Thoracic aorta (tissue), 2 donors: ENCODE data around the gene ARHGAP22. TPM values are rescaled to one million over a fixed set of nuclear protein-coding genes. Genes with fewer than 3 reads are reported as not detected.
"Not testable (repeated sequence)": the region's sequence is repeated elsewhere in the genome, so short reads cannot be mapped to it uniquely, and the experiment has no call there.

Experiments used
- ATAC-seq: fragments of 150-250 bp; one replicate; pipeline ENCODE4 v1.8.0; 2017; ENCODE audit warnings: low read depth; ENCODE audit not compliant: insufficient number of reproducible peaks, low FRiP score
- DNase-seq: peaks from one replicate; pipeline ENCODE4 v3.0.0-alpha.2; 2020; ENCODE audit warnings: low spot score
- H3K27ac ChIP-seq, 2 donors: fragments of 200-600 bp; sonication (generic); 1 replicate in 1 of 2; 2 replicates in 1 of 2; pipeline ENCODE4 v1.5.1; 2016; ENCODE audit warnings: mild to moderate bottlenecking in 2 of 2, moderate library complexity in 2 of 2
- H3K27me3 ChIP-seq: fragments of 200-600 bp; sonication (generic); replicated peaks from 2 replicates; pipeline ENCODE4 v1.6.0; 2016; ENCODE audit warnings: mild to moderate bottlenecking; ENCODE audit not compliant: insufficient read depth
- H3K36me3 ChIP-seq: fragments of 200-600 bp; sonication (generic); one replicate; pipeline ENCODE4 v1.5.1; 2016
- H3K4me1 ChIP-seq, 2 donors: fragments of 200-600 bp; sonication (generic); 1 replicate in 1 of 2; 2 replicates in 1 of 2; pipeline versions ENCODE4 v1.5.1 to v1.6.0; 2016; ENCODE audit warnings: low read depth in 2 of 2, mild to moderate bottlenecking in 1 of 2; ENCODE audit not compliant: control insufficient read depth in 1 of 2
- H3K4me3 ChIP-seq: fragments of 200-600 bp; sonication (generic); 2 replicates; pipeline ENCODE4 v1.5.1; 2016; ENCODE audit warnings: mild to moderate bottlenecking
- H3K9me3 ChIP-seq: fragments of 200-600 bp; sonication (generic); 2 replicates; pipeline ENCODE4 v1.5.1; 2016
- CTCF ChIP-seq: fragments of 200-600 bp; sonication (generic); IDR thresholded peaks from one replicate; pipeline ENCODE4 v1.5.1; 2019; ENCODE audit warnings: antibody characterized with exemption
- total RNA-seq, 2 donors: library from RNA; depleted of rRNA; stranded (reverse); fragments of >200 nt; gene quantifications; one replicate each; pipeline versions ENCODE4 v1.1.0 to v1.2.3, GENCODE V29; 2016

ARHGAP22 gene
- total RNA-seq, 2 donors from 2014 or later, result 15.4 to 24.8 TPM

DNA sequence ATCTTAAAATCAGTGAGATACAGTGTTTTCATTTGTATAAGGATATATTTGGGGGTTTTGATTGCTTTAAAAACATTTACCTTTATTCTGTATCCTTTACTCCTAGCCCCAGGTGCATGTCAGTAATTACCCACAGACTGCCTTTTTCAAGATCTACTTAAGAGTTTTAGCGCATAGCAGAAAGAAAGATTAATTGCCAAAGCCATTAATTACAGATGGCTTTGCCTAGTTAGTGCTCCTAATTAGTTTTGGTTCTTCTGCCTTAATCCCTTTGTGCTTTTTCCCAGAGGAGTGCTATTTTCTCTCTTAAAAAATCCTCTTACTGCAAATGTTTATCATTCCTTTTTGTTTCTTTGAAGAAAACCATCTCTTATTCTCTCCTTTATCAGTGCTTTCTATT, 175.6 kb downstream of the ARHGAP22 start:
- ATAC-seq (no peak), DNase-seq (no peak)
- Histone ChIP-seq H3K4me3 (no peak overlapping the region), H3K27ac (no peak overlapping the region), H3K9me3 (no peaks in the 10 kb centered on the region), H3K4me1 (no peaks in the 10 kb centered on the region), H3K36me3 (peaks cover 11% of the 10 kb centered on the region), H3K27me3 (no peaks in the 10 kb centered on the region)
- TF ChIP-seq CTCF, result no peak

DNA sequence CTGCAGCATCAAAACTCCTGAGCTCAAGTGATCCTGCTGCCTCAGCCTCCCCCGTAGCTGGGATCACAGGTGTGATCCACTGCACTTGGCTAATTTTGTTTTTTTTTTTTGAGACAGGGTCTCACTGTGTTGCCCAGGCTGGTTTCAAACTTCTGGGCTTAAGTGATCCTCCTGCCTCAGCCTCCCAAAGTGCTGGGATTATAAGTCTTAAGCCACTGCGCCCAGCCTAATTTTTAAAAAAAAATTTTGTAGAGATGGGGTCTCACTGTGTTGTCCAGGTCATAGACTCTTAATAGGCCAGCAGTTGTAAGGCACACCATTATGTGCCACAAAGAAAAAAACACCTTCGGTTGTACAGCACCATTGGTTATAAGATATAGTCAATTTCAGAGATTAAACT, 176.0 kb downstream of the ARHGAP22 start:
- TF ChIP-seq CTCF, result no peak
- no peak for ATAC-seq
- Histone ChIP-seq H3K4me3 (no peak overlapping the region), H3K9me3 (no peaks in the 10 kb centered on the region), H3K27ac (no peak overlapping the region), H3K27me3 (no peaks in the 10 kb centered on the region), H3K36me3 (peaks cover 11% of the 10 kb centered on the region), H3K4me1 (no peaks in the 10 kb centered on the region)
- DNase-seq, result no peak

DNA sequence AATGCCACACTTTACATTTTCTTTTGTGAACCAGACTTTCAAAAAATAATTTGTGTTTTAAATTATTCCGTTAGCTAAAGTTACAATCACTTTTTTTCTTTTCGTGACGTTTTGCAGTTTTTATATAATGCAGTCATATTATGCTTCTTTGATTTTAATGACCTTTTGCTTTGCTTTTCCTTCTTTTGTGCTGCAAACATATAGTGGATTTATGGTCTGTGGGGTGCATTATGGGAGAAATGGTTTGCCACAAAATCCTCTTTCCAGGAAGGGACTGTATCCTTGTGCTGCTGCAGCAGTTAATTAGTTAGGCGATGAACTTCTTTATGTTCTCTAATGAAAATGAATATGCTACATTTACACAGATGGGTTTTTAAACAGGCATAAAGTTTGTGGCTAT, 181.0 kb downstream of the ARHGAP22 start:
- no peak for TF ChIP-seq CTCF
- ATAC-seq (no peak), DNase-seq (no peak)
- peaks cover 3 to 29% of the 10 kb centered on the region in 2 donors for H3K4me1 ChIP-seq
- H3K27ac ChIP-seq, result no peak overlapping the region
- no peak overlapping the region for H3K4me3 ChIP-seq
- H3K9me3 ChIP-seq, result no peaks in the 10 kb centered on the region
- H3K27me3 ChIP-seq, result no peaks in the 10 kb centered on the region
- peaks cover 11% of the 10 kb centered on the region for H3K36me3 ChIP-seq

- not testable (repeated sequence) for H3K36me3 ChIP-seq, H3K27ac ChIP-seq, H3K9me3 ChIP-seq, DNase-seq, ATAC-seq, H3K27me3 ChIP-seq, H3K4me3 ChIP-seq
- peaks cover 3 to 34% of the 10 kb centered on the region in 2 donors for H3K4me1 ChIP-seq
Measured at GRCh38 chr10:48421862-48422261, 183.0 kb downstream of the ARHGAP22 start.

DNA sequence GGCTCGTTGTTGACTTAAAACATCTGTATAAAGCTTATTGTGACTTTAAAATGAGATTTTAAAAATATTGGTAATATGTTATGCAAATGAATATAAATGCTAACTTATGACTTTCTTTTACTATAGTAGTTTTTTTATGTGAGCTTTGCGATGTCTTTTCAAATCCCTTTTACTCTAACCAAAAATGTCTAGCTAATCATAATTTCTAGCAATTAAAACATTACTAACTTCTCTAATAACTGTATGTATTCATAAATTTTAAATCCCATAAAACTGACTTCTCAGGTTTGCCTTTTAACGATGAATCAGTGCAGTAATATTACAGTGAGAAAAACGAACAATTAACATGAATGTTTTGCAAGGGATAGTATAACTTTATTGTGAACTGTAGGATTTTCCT, 185.2 kb downstream of the ARHGAP22 start:
- no peaks in the 10 kb centered on the region for H3K36me3 ChIP-seq
- DNase-seq (no peak), ATAC-seq (no peak)
- H3K4me3 ChIP-seq, result no peak overlapping the region
- peaks cover 3 to 37% of the 10 kb centered on the region in 2 donors for H3K4me1 ChIP-seq
- no peaks in the 10 kb centered on the region for H3K9me3 ChIP-seq
- TF ChIP-seq CTCF, result no peak
- H3K27me3 ChIP-seq, result no peaks in the 10 kb centered on the region
- no peak overlapping the region for H3K27ac ChIP-seq

GRCh38 chr10:48418189-48418788, 186.6 kb downstream of the ARHGAP22 start:
- Histone ChIP-seq H3K27ac (no peak overlapping the region), H3K36me3 (no peaks in the 10 kb centered on the region), H3K4me3 (no peak overlapping the region), H3K9me3 (no peaks in the 10 kb centered on the region), H3K4me1 (peaks cover 3 to 35% of the 10 kb centered on the region in 2 donors), H3K27me3 (no peaks in the 10 kb centered on the region)
- DNase-seq, result no peak
- TF ChIP-seq CTCF, result no peak
- ATAC-seq, result no peak
